HepG2 (cell line): ENCODE data around the gene ZAR1. TPM values are rescaled to one million over a fixed set of nuclear protein-coding genes. Genes with fewer than 3 reads are reported as not detected.

Experiments
- ATAC-seq: fragments of 200-7000 bp; cut with Tn5 transposase; 3 replicates; pipeline ENCODE4 v1.9.1; 2020; ENCODE audit warnings: mild to moderate bottlenecking, moderate library complexity
- BruUV-seq: library from RNA; stranded (reverse); fragments of 400-500 nt; replicated peaks from 2 replicates; lab custom pipeline; 2021; lab: Mats Ljungman, UMichigan
- CTCF ChIA-PET: fragments of 300-600 bp; formaldehyde crosslinking; extraction: SDS; loops from one replicate; lab custom pipeline; 2021; ENCODE audit warnings: low total read pairs, inconsistent platforms, low intra/inter-chr PET ratio; lab: Yijun Ruan, JAX
- POLR2A ChIA-PET: fragments of 350-600 bp; sonication (Branson Sonifier 250); formaldehyde crosslinking; loops from one replicate; lab custom pipeline; 2020; ENCODE audit warnings: antibody characterized with exemption, inconsistent platforms; lab: Yijun Ruan, JAX
- DNase-seq: peaks from one replicate; pipeline ENCODE4 v3.0.0-alpha.2; 2015; ENCODE audit warnings: low spot score
- FAIRE-seq: peaks from 3 replicates; lab custom pipeline; 2011; peaks lifted over from hg19 to GRCh38; lab: Jason Lieb, UNC
- H2AFZ ChIP-seq: one replicate; pipeline ENCODE4 v1.6.1; 2011; ENCODE audit warnings: low read length, inconsistent platforms
- H3K27ac ChIP-seq: fragments of 300-600 bp; 3 replicates; pipeline ENCODE4 v1.8.0; 2011; ENCODE audit warnings: mixed run types, mild to moderate bottlenecking, mixed read lengths, low read length, inconsistent platforms; ENCODE audit not compliant: insufficient read depth; ENCODE audit errors: extremely low read length
- H3K27me3 ChIP-seq, 2 experiments: fragments of 200-600 bp in 1 of 2; 2 replicates in 1 of 2; 3 replicates in 1 of 2; pipeline versions ENCODE4 v1.6.0 to v1.8.0; 2011; ENCODE audit warnings: low read length in 2 of 2, mild to moderate bottlenecking in 2 of 2, moderate library complexity in 2 of 2, inconsistent platforms in 1 of 2; ENCODE audit not compliant: insufficient read depth in 2 of 2, control insufficient read depth in 1 of 2
- H3K36me3 ChIP-seq, 2 experiments: fragments of 200-600 bp in 1 of 2; replicated peaks in 1 of 2; 2 replicates in 1 of 2; 3 replicates in 1 of 2; pipeline versions ENCODE4 v1.5.1 to v1.8.0; 2011; ENCODE audit warnings: low read length in 2 of 2, inconsistent platforms in 1 of 2; ENCODE audit not compliant: insufficient read depth in 2 of 2, control insufficient read depth in 1 of 2
- H3K4me1 ChIP-seq: 2 replicates; pipeline ENCODE4 v1.5.1; 2012; ENCODE audit warnings: low read length, inconsistent platforms; ENCODE audit not compliant: insufficient read depth
- H3K4me2 ChIP-seq: 2 replicates; pipeline ENCODE4 v1.6.0; 2011; ENCODE audit warnings: low read depth, low read length, inconsistent platforms
- H3K4me3 ChIP-seq, 3 experiments: fragments of 200-600 bp in 1 of 3; sonication (generic), shearing (Covaris generic) in 1 of 3; replicated peaks in 1 of 3; 2 replicates each; pipeline ENCODE4 v1.5.1; 2011 to 2016; ENCODE audit warnings: low read length in 3 of 3, inconsistent platforms in 2 of 3, low read depth in 2 of 3, mild to moderate bottlenecking in 2 of 3, control low read depth in 1 of 3, mixed read lengths in 1 of 3; ENCODE audit not compliant: insufficient read depth in 1 of 3
- H3K79me2 ChIP-seq: one replicate; pipeline ENCODE4 v1.6.1; 2011; ENCODE audit warnings: low read length, inconsistent platforms; ENCODE audit not compliant: insufficient read depth
- H3K9ac ChIP-seq: 2 replicates; pipeline ENCODE4 v1.6.0; 2011; ENCODE audit warnings: mild to moderate bottlenecking, low read depth, low read length, inconsistent platforms; ENCODE audit not compliant: insufficient read depth
- H3K9me3 ChIP-seq: 2 replicates; pipeline ENCODE4 v1.5.1; 2012; ENCODE audit warnings: mild to moderate bottlenecking, low read length
- H4K20me1 ChIP-seq: 2 replicates; pipeline ENCODE4 v1.6.0; 2011; ENCODE audit warnings: inconsistent platforms, mild to moderate bottlenecking, low read length, moderate library complexity; ENCODE audit not compliant: insufficient read depth
- DPF2 ChIP-seq: sonication (generic); formaldehyde crosslinking; IDR thresholded peaks from 2 replicates; pipeline ENCODE4 v1.4.0; 2020; ENCODE audit warnings: mild to moderate bottlenecking, low read depth, missing genetic modification reagents, borderline replicate concordance
- FLYWCH1 ChIP-seq: sonication (generic); formaldehyde crosslinking; IDR thresholded peaks from 2 replicates; pipeline ENCODE4 v1.8.1; 2023; ENCODE audit warnings: mild to moderate bottlenecking, missing genetic modification reagents
- HBP1 ChIP-seq: IDR thresholded peaks from 2 replicates; pipeline ENCODE4 v1.6.1; 2016; ENCODE audit warnings: low read depth, control low read depth
- HMG20B ChIP-seq: conservative IDR thresholded peaks from 2 replicates; pipeline ENCODE4 v1.6.1; 2016; ENCODE audit warnings: missing genetic modification reagents, missing compliant biosample characterization
- HNF4A ChIP-seq: sonication (generic); formaldehyde crosslinking; IDR thresholded peaks from 2 replicates; pipeline ENCODE4 v1.4.0; 2020; ENCODE audit warnings: missing genetic modification reagents
- MAF1 ChIP-seq: sonication (generic); formaldehyde crosslinking; IDR thresholded peaks from 2 replicates; pipeline ENCODE4 v1.5.0; 2020; ENCODE audit warnings: missing genetic modification reagents, borderline replicate concordance
- MXD3 ChIP-seq: IDR thresholded peaks from 2 replicates; pipeline ENCODE4 v1.6.1; 2016; ENCODE audit warnings: mild to moderate bottlenecking, missing biosample characterization, missing genetic modification reagents
- NFKB2 ChIP-seq: sonication (generic); formaldehyde crosslinking; IDR thresholded peaks from 2 replicates; pipeline ENCODE4 v1.4.0; 2020; ENCODE audit warnings: missing genetic modification reagents, borderline replicate concordance
- NONO ChIP-seq, 2 experiments: fragments of 450-650 bp in 1 of 2; sonication (generic) in 1 of 2; formaldehyde crosslinking in 1 of 2; IDR thresholded peaks in 1 of 2; conservative IDR thresholded peaks in 1 of 2; 2 replicates each; pipeline versions ENCODE4 v1.6.1 to v1.8.0; 2017 to 2022; ENCODE audit warnings: mild to moderate bottlenecking in 1 of 2, missing genetic modification reagents in 1 of 2, moderate library complexity in 1 of 2
- PAF1 ChIP-seq: IDR thresholded peaks from 2 replicates; pipeline ENCODE4 v1.6.1; 2016; ENCODE audit warnings: missing genetic modification reagents, missing compliant biosample characterization
- PHF8 ChIP-seq: sonication (generic); formaldehyde crosslinking; IDR thresholded peaks from 2 replicates; pipeline ENCODE4 v1.5.0; 2020; ENCODE audit warnings: missing genetic modification reagents
- RORA ChIP-seq: sonication (generic); formaldehyde crosslinking; IDR thresholded peaks from 2 replicates; pipeline ENCODE4 v1.5.0; 2020; ENCODE audit warnings: mild to moderate bottlenecking, missing genetic modification reagents, moderate library complexity
- SALL1 ChIP-seq: sonication (generic); formaldehyde crosslinking; IDR thresholded peaks from 2 replicates; pipeline ENCODE4 v1.8.0; 2022; ENCODE audit warnings: mild to moderate bottlenecking, missing genetic modification reagents
- SATB2 ChIP-seq: sonication (generic); formaldehyde crosslinking; IDR thresholded peaks from 2 replicates; pipeline ENCODE4 v1.5.0; 2020; ENCODE audit warnings: missing genetic modification reagents
- SMARCE1 ChIP-seq: fragments of 450-650 bp; IDR thresholded peaks from 2 replicates; pipeline ENCODE4 v1.6.1; 2017; ENCODE audit warnings: borderline replicate concordance
- TSC22D2 ChIP-seq: sonication (generic); formaldehyde crosslinking; IDR thresholded peaks from 2 replicates; pipeline ENCODE4 v1.5.1; 2020; ENCODE audit warnings: missing genetic modification reagents, mild to moderate bottlenecking, borderline replicate concordance
- ZBTB38 ChIP-seq: sonication (generic); formaldehyde crosslinking; IDR thresholded peaks from 2 replicates; pipeline ENCODE4 v1.5.1; 2020; ENCODE audit warnings: mild to moderate bottlenecking, missing genetic modification reagents
- ZBTB42 ChIP-seq: sonication (generic); formaldehyde crosslinking; IDR thresholded peaks from 2 replicates; pipeline ENCODE4 v1.5.0; 2020; ENCODE audit warnings: mild to moderate bottlenecking, missing genetic modification reagents
- ZNF564 ChIP-seq: sonication (generic); formaldehyde crosslinking; IDR thresholded peaks from 2 replicates; pipeline ENCODE4 v1.8.1; 2023; ENCODE audit warnings: mild to moderate bottlenecking, missing genetic modification reagents
- ZNF746 ChIP-seq: sonication (generic); formaldehyde crosslinking; IDR thresholded peaks from 2 replicates; pipeline ENCODE4 v1.8.0; 2022; ENCODE audit warnings: mild to moderate bottlenecking, missing genetic modification reagents
- ZNF777 ChIP-seq: sonication (generic); formaldehyde crosslinking; IDR thresholded peaks from 2 replicates; pipeline ENCODE4 v1.4.0; 2020; ENCODE audit warnings: missing genetic modification reagents
- WGBS: methylation state at CpG from one replicate; pipeline ENCODE4 v1.1.6; 2017; ENCODE audit warnings: low lambda C conversion rate; 5-methylcytosine and 5-hydroxymethylcytosine counted together
- in situ Hi-C: cut with HindIII; loops from 2 replicates; pipeline ENCODE4 v1.10.0; 2017; ENCODE audit warnings: low pct_unique_long_range_greater_than_20kb; ENCODE audit not compliant: extremely low pct_ligation_motif_present
- intact Hi-C: fragments of 100-400 bp; cut with micrococcal nuclease; formaldehyde crosslinking; loops from one replicate; pipeline ENCODE4 v1.10.0; 2022; ENCODE audit not compliant: unreplicated experiment
- polyA plus RNA-seq, 8 experiments: library from polyadenylated mRNA; depleted of rRNA in 3 of 8; stranded (reverse) in 7 of 8; unstranded in 1 of 8; fragments of >200 nt; fragmentation: Illumina TruSeq in 4 of 8; extraction: Trizol in 4 of 8; gene quantifications; 2 replicates each; pipeline versions ENCODE4 v1.2.1 to v1.2.3, GENCODE V29; 2011 to 2016; ENCODE audit warnings: low read depth in 4 of 8, missing spikeins in 1 of 8, mixed read lengths in 1 of 8; ENCODE audit not compliant: insufficient read depth in 1 of 8
- total RNA-seq, 5 experiments: library from RNA; depleted of rRNA; stranded (reverse); fragments of >200 nt; fragmentation: Illumina TruSeq; extraction: Trizol; gene quantifications; 2 replicates each; pipeline ENCODE4 v1.2.3, GENCODE V29; 2016; ENCODE audit warnings: low read depth in 1 of 5

The ZAR1 gene
- total and polyA plus RNA-seq, 2 of the 13 experiments (the other 11 are each of a cell fraction or from before 2014, with no cell fraction given), result not detected

GRCh38 chr4:48467442-48467841 is 22.6 kb upstream of the ZAR1 start:
- BruUV-seq, result no TSS peak
- ChIA-PET POLR2A (no interaction called here), CTCF (no interaction called here)
- DNase-seq (no peak), FAIRE-seq (no peak), ATAC-seq (no peak)
- intact Hi-C loops (no loop called here), in situ Hi-C loops (no loop called here)
- no peaks in the 10 kb centered on the region for H3K36me3 ChIP-seq
- H4K20me1 ChIP-seq, result no peaks in the 10 kb centered on the region
- no peaks in the 10 kb centered on the region for H3K4me1 ChIP-seq
- H2AFZ ChIP-seq, result no peak overlapping the region
- 30% methylated on average over 2 of the region's 2 CpGs for WGBS
- H3K27ac ChIP-seq, result no peak overlapping the region
- no peaks in the 10 kb centered on the region for H3K79me2 ChIP-seq
- no peak overlapping the region for H3K4me3 ChIP-seq
- no peak overlapping the region for H3K4me2 ChIP-seq
- H3K27me3 ChIP-seq, result no peaks in the 10 kb centered on the region
- no peaks in the 10 kb centered on the region for H3K9me3 ChIP-seq
- H3K9ac ChIP-seq, result no peak overlapping the region
- TF ChIP-seq HMG20B (CRISPR knock-in tag), result no peak
- no peak for TF ChIP-seq SMARCE1
- TF ChIP-seq ZBTB38 (CRISPR knock-in tag), result no peak
- TF ChIP-seq RORA (CRISPR knock-in tag), result no peak
- TF ChIP-seq NONO (IDR thresholded peaks at IDR 0.05), result no peak
- no peak for TF ChIP-seq NONO (CRISPR knock-in tag; conservative IDR thresholded peaks at IDR 0.05)
- no peak for TF ChIP-seq ZBTB42 (CRISPR knock-in tag)
- TF ChIP-seq SATB2 (CRISPR knock-in tag), result no peak

GRCh38 chr4:48467891-48468290 is 22.2 kb upstream of the ZAR1 start:
- no peaks in the 10 kb centered on the region for H3K9me3 ChIP-seq
- no TSS peak for BruUV-seq
- ChIA-PET POLR2A (no interaction called here), CTCF (no interaction called here)
- no peak overlapping the region for H3K9ac ChIP-seq
- intact Hi-C loops (no loop called here), in situ Hi-C loops (no loop called here)
- no peaks in the 10 kb centered on the region for H4K20me1 ChIP-seq
- H3K27me3 ChIP-seq, result no peaks in the 10 kb centered on the region
- ATAC-seq, result no peak
- H3K4me1 ChIP-seq, result no peaks in the 10 kb centered on the region
- H2AFZ ChIP-seq, result no peak overlapping the region
- no peak for FAIRE-seq
- no peak overlapping the region for H3K27ac ChIP-seq
- H3K79me2 ChIP-seq, result no peaks in the 10 kb centered on the region
- no peak overlapping the region for H3K4me3 ChIP-seq
- no peaks in the 10 kb centered on the region for H3K36me3 ChIP-seq
- H3K4me2 ChIP-seq, result no peak overlapping the region
- no peak for DNase-seq
- 30% methylated on average over 4 of the region's 5 CpGs for WGBS
- TF ChIP-seq MAF1 (CRISPR knock-in tag) (no peak), ZNF777 (no peak), ZNF746 (CRISPR knock-in tag) (no peak), HNF4A (CRISPR knock-in tag) (no peak), SALL1 (CRISPR knock-in tag) (no peak), DPF2 (CRISPR knock-in tag) (no peak), MXD3 (CRISPR knock-in tag) (no peak), FLYWCH1 (CRISPR knock-in tag) (no peak), ZNF564 (no peak), TSC22D2 (CRISPR knock-in tag) (no peak), PHF8 (CRISPR knock-in tag) (no peak), PAF1 (CRISPR knock-in tag) (no peak), HBP1 (CRISPR knock-in tag) (no peak), NFKB2 (CRISPR knock-in tag) (no peak)
